CMK (cell line): ENCODE data around the gene POLR2H.

ENCODE experiments used
- DNase-seq: peaks from one replicate; pipeline ENCODE4 v3.0.0-alpha.2; 2010; ENCODE audit warnings: low read depth

POLR2H gene

GRCh38 chr3:184352149-184352785 is 9.2 kb upstream of the POLR2H start:
- DNase-seq, result no peak

GRCh38 chr3:184352897-184353545 is 8.5 kb upstream of the POLR2H start:
- DNase-seq, result no peak

- no peak for DNase-seq
Observed at GRCh38 chr3:184353546-184353941, 8.0 kb upstream of the POLR2H start.

- DNase-seq, result no peak
Observed at GRCh38 chr3:184354121-184354728, 7.3 kb upstream of the POLR2H start.

GRCh38 chr3:184354754-184355153 is 6.8 kb upstream of the POLR2H start:
- no peak for DNase-seq

- no peak for DNase-seq
Observed at GRCh38 chr3:184355261-184356040, 6.1 kb upstream of the POLR2H start.

GRCh38 chr3:184357248-184358123 is 4.0 kb upstream of the POLR2H start:
- DNase-seq, result no peak

GRCh38 chr3:184358124-184358767 is 3.3 kb upstream of the POLR2H start:
- DNase-seq, result no peak

GRCh38 chr3:184358921-184359350 is 2.6 kb upstream of the POLR2H start:
- no peak for DNase-seq

GRCh38 chr3:184359610-184360009 is 1.9 kb upstream of the POLR2H start:
- DNase-seq, result no peak

- no peak for DNase-seq
Observed at GRCh38 chr3:184360070-184360928, 1.2 kb upstream of the POLR2H start.

- no peak for DNase-seq
Observed at GRCh38 chr3:184360929-184361531, 480 bp upstream of the POLR2H start.

- no peak for DNase-seq
Observed at GRCh38 chr3:184361932-184362667, 590 bp downstream of the POLR2H start.

- DNase-seq, result peak; percentile 93
Observed at GRCh38 chr3:184362668-184363546, 1.4 kb downstream of the POLR2H start.

GRCh38 chr3:184366619-184367289 is 5.2 kb downstream of the POLR2H start:
- no peak for DNase-seq

- DNase-seq, result no peak
Observed at GRCh38 chr3:184368116-184368515, 6.6 kb downstream of the POLR2H start.

GRCh38 chr3:184368586-184369183 is 7.2 kb downstream of the POLR2H start:
- no peak for DNase-seq
